ENCODE measurements around the gene PTPRS. TPM values are rescaled to one million over a fixed set of nuclear protein-coding genes. Genes with fewer than 3 reads are reported as not detected.

PTPRS gene
- 106 and 118 TPM in 2 replicates for total RNA-seq (2014; rRNA removed; shearing (Covaris generic))

GRCh38 chr19:5340637-5341447, at the start of gene PTPRS:
PTPRS (minus strand) TSS chr19:5340812; CDS start chr19:5286140, 54,672 bp downstream.

Other genes starting within 250 kb of the PTPRS start
- gene ZNRF4, start 114.6 kb upstream of the PTPRS start, total RNA-seq (2014; rRNA removed; shearing (Covaris generic)): not detected in 2 replicates
- 0.24 and 0.64 TPM in 2 replicates for gene TINCR, start 227.1 kb upstream of the PTPRS start, total RNA-seq (2014; rRNA removed; shearing (Covaris generic))

Measured in A375 (cell line).